HG03039 (cell line): ENCODE measurements around the gene CCNB3.
"Not testable (repeated sequence)": the region's sequence is repeated elsewhere in the genome, so short reads cannot be mapped to it uniquely, and the experiment has no call there.

ENCODE experiments used
- ATAC-seq: cut with Tn5 transposase; IDR thresholded peaks from one replicate; pipeline ENCODE4 v1.9.1; 2021; ENCODE audit warnings: mild to moderate bottlenecking, moderate library complexity; ENCODE audit not compliant: unreplicated experiment

CCNB3 gene

GRCh38 chrX:50204364-50204899 is at the start of gene CCNB3:
Gene CCNB3, plus strand, starts transcription at chrX:50204765. Its CDS starts 80,399 bp downstream, at chrX:50285164.
- ATAC-seq: peak; percentile 92

GRCh38 chrX:50157545-50158135 is 46.9 kb upstream of the CCNB3 start:
- no peak for ATAC-seq

- ATAC-seq: no peak
Observed at GRCh38 chrX:50158593-50158992, 46.0 kb upstream of the CCNB3 start.

- ATAC-seq: no peak
Observed at GRCh38 chrX:50161127-50161526, 43.4 kb upstream of the CCNB3 start.

GRCh38 chrX:50165727-50166126 is 38.8 kb upstream of the CCNB3 start:
- ATAC-seq: no peak

- ATAC-seq: no peak
Observed at GRCh38 chrX:50167366-50167765, 37.2 kb upstream of the CCNB3 start.

GRCh38 chrX:50168241-50168687 is 36.3 kb upstream of the CCNB3 start:
- ATAC-seq: no peak

GRCh38 chrX:50169717-50170116 is 34.8 kb upstream of the CCNB3 start:
- no peak for ATAC-seq

GRCh38 chrX:50180073-50180940 is 24.3 kb upstream of the CCNB3 start:
- ATAC-seq: no peak

GRCh38 chrX:50183891-50184290 is 20.7 kb upstream of the CCNB3 start:
- ATAC-seq: no peak

- ATAC-seq: no peak
Observed at GRCh38 chrX:50188859-50189600, 15.5 kb upstream of the CCNB3 start.

- no peak for ATAC-seq
Observed at GRCh38 chrX:50198348-50198747, 6.2 kb upstream of the CCNB3 start.

- no peak for ATAC-seq
Observed at GRCh38 chrX:50200907-50201306, 3.7 kb upstream of the CCNB3 start, which contains the start of gene AKAP4. Gene AKAP4, minus strand, starts transcription at chrX:50201007. Its CDS starts 118 bp downstream, at chrX:50200889.

- no peak for ATAC-seq
Observed at GRCh38 chrX:50202539-50202938, 2.0 kb upstream of the CCNB3 start.

GRCh38 chrX:50206753-50207152 is 2.2 kb downstream of the CCNB3 start:
- ATAC-seq: no peak

- ATAC-seq: no peak
Observed at GRCh38 chrX:50211510-50211909, 6.9 kb downstream of the CCNB3 start.

GRCh38 chrX:50281253-50281652 is 76.7 kb downstream of the CCNB3 start:
- ATAC-seq: no peak

- no peak for ATAC-seq
Observed at GRCh38 chrX:50327235-50327634, 122.7 kb downstream of the CCNB3 start.

GRCh38 chrX:50332668-50333067 is 128.1 kb downstream of the CCNB3 start:
- not testable (repeated sequence) for ATAC-seq

- no peak for ATAC-seq
Observed at GRCh38 chrX:50333308-50333707, 128.7 kb downstream of the CCNB3 start.

GRCh38 chrX:50343917-50344316 is 139.4 kb downstream of the CCNB3 start:
- no peak for ATAC-seq
